ENCODE measurements around the gene CD200R1.

Gene CD200R1

DNA sequence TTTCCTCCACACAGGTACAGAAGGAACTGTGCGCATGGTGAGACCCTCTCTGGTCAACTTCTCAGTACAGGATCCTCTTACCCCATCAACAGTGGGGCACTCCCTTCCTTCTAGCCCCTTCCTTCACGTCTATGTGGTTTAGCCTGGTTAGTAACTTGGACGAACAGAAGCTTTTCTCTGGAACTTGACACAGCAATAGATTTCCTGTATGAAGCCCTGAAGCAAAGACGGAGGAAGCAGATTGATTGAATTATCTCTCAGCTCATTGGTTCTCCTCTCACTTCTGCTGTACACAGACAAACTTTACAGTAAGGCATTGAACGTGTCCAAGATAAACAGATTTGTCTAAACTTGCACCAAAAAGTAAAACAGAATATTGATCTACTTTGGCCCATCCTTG, at the start of gene CD200R1:
TSS of gene CD200R1 (minus strand) at position 210 of the 400 bp plus-strand sequence. CDS start 246 bp downstream, outside the sequence.
- H3K9me3 Mint-ChIP-seq: no peaks in the 10 kb centered on the region
- no peak for TF ChIP-seq CTCF (IDR thresholded peaks at IDR 0.05; ENCODE audit: unreplicated experiment in 3 of 3)
- H3K27me3 Mint-ChIP-seq (ENCODE audit: low read depth): peaks cover 4% of the 10 kb centered on the region
- H3K27ac Mint-ChIP-seq: no peak within 1 kb of the TSS
- no peak within 1 kb of the TSS for H3K4me3 Mint-ChIP-seq
- no peaks in the 10 kb centered on the region for H3K36me3 Mint-ChIP-seq (ENCODE audit: low read depth)
- no peaks in the 10 kb centered on the region for H3K4me1 Mint-ChIP-seq

DNA sequence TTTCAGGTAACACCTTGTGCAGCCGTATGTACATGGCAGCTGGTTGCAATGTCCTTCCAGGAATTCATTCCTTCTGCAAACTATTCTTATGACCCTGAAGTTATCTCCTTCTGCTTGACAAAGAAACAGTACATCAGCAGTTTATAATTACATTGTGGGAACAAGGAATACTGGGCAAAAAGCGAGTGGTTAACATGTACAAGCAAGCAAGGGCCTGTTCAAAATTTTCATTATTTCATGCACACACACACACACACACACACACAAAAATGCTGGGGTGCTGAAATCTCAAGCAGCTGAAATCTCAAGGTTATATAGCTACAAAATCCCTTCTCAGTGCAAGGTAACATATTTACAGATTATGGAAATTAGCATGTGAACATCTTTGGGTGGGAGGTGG, 46.6 kb upstream of the CD200R1 start:
- no peaks in the 10 kb centered on the region for H3K9me3 Mint-ChIP-seq
- no peak for TF ChIP-seq CTCF (IDR thresholded peaks at IDR 0.05; ENCODE audit: unreplicated experiment in 3 of 3)
- H3K4me1 Mint-ChIP-seq: peaks cover 35% of the 10 kb centered on the region
- peak overlapping the region in 1 of 3 experiments; percentile 97 for H3K4me3 Mint-ChIP-seq
- peak overlapping the region in 1 of 3 experiments; percentile 94 for H3K27ac Mint-ChIP-seq
- H3K36me3 Mint-ChIP-seq (ENCODE audit: low read depth): peaks cover 11% of the 10 kb centered on the region
- no peaks in the 10 kb centered on the region for H3K27me3 Mint-ChIP-seq (ENCODE audit: low read depth)

DNA sequence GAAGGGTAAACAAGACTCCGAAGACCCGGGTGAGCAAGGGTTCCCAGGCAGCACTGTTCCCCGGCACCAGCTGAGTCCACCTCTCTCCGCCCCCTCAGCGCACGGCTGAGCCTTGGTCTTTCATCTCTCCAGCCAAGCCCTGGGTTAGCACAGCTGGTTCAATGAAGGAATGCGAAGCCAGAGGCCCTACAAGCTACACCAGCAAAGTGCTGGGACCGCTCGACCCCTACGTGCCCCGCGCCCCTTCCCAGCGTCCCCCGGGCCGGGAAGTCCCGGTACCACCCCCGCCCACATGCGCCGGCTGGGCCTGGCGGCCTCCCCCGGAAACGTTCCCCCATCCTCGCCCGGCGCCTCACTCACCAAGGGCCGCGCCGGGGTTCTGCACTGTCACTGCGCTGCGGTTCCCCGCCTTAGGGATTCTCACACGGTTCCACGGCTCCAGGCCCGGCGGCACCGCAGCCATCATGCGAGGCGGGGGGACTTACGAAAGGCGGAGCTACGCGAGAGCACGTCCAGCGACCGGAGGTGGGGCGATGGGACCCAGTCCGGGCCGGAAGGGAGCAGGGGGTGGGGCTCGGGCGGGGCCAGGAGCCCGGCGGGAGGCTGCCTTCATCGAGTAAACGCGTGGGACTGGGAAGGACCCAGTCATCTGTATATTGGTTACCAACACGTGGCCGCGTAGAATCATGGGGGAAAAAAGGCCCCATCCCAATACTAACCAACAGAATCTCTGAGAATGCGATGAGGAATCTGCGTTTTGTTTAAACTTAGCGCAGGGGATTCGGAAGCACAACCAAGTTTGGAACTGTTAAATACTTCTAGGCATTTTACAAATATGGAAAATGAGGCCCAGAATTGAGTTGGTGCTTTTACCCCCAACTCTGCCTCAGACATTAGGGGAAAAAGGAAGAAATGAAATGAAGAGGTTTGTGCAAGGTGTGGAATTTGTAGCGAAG, 44.6 kb upstream of the CD200R1 start:
- no peaks in the 10 kb centered on the region for H3K9me3 Mint-ChIP-seq
- H3K36me3 Mint-ChIP-seq (ENCODE audit: low read depth): peaks cover 32% of the 10 kb centered on the region
- H3K27me3 Mint-ChIP-seq (ENCODE audit: low read depth): no peaks in the 10 kb centered on the region

DNA sequence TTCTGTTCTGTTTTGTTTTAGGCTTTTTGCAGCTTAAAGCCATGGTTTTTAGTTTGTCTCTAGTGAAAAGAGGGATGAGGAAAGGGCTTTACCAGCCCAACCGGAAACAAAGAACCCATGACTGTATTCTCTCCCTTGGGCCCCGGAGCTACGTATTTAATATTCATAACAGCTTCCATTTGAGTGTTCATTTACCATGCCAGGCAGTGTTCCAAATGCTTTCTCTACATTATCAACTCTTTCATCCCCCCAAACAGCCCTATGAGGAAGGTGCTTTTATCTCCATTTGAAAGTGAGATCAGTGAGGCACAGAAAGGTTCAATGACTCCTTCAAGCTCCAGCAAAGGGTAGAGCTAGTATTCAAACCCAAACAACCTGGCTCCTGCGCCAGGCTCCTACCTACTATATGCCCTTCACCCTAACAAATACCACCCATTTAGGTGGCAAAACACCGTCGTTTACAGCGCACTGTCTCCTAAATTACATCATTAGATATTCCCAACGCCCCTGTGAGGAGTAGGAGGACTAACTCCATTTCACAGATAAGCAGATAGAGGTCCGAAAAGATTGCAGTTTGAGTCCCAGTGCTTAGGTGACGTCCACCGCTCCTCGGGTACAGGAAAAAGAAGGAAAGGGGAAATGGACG, 43.8 kb upstream of the CD200R1 start:
- Mint-ChIP-seq H3K27ac (peak overlapping the region; percentile 94 to 95 (median 95)), H3K36me3 (ENCODE audit: low read depth) (peaks cover 31% of the 10 kb centered on the region), H3K4me3 (peak overlapping the region; percentile 90 to 97 (median 96)), H3K4me1 (peaks cover 48% of the 10 kb centered on the region), H3K27me3 (ENCODE audit: low read depth) (no peaks in the 10 kb centered on the region), H3K9me3 (no peaks in the 10 kb centered on the region)
- no peak for TF ChIP-seq CTCF (IDR thresholded peaks at IDR 0.05; ENCODE audit: unreplicated experiment in 3 of 3)

More for the DNA sequence above, 44.6 kb upstream of the CD200R1 start:
- Mint-ChIP-seq H3K4me1 (peaks cover 48% of the 10 kb centered on the region), H3K27ac (peak overlapping the region; percentile 94 to 95 (median 95)), H3K4me3 (peak overlapping the region; percentile 90 to 97 (median 96))
- no peak for TF ChIP-seq CTCF (IDR thresholded peaks at IDR 0.05; ENCODE audit: unreplicated experiment in 3 of 3)

GRCh38 chr3:113013593-113013992, 38.7 kb upstream of the CD200R1 start:
- peaks cover 57% of the 10 kb centered on the region for H3K36me3 Mint-ChIP-seq (ENCODE audit: low read depth)
- H3K27me3 Mint-ChIP-seq (ENCODE audit: low read depth): no peaks in the 10 kb centered on the region
- no peaks in the 10 kb centered on the region for H3K9me3 Mint-ChIP-seq
- H3K4me3 Mint-ChIP-seq: no peak overlapping the region
- H3K27ac Mint-ChIP-seq: no peak overlapping the region
- H3K4me1 Mint-ChIP-seq: peaks cover 24% of the 10 kb centered on the region
- no peak for TF ChIP-seq CTCF (IDR thresholded peaks at IDR 0.05; ENCODE audit: unreplicated experiment in 3 of 3)
